Superior temporal gyrus (tissue), 1 donor: ENCODE measurements around the gene CCDC187.

Experiments
- DNase-seq: peaks from one replicate; pipeline ENCODE4 v3.0.0-alpha.2; 2016; ENCODE audit errors: extremely low spot score

Gene CCDC187

GRCh38 chr9:136283291-136284235 lies 20.3 kb downstream of the CCDC187 start:
- DNase-seq: peak; percentile 81

GRCh38 chr9:136282272-136282861 lies 21.5 kb downstream of the CCDC187 start:
- no peak for DNase-seq

DNA sequence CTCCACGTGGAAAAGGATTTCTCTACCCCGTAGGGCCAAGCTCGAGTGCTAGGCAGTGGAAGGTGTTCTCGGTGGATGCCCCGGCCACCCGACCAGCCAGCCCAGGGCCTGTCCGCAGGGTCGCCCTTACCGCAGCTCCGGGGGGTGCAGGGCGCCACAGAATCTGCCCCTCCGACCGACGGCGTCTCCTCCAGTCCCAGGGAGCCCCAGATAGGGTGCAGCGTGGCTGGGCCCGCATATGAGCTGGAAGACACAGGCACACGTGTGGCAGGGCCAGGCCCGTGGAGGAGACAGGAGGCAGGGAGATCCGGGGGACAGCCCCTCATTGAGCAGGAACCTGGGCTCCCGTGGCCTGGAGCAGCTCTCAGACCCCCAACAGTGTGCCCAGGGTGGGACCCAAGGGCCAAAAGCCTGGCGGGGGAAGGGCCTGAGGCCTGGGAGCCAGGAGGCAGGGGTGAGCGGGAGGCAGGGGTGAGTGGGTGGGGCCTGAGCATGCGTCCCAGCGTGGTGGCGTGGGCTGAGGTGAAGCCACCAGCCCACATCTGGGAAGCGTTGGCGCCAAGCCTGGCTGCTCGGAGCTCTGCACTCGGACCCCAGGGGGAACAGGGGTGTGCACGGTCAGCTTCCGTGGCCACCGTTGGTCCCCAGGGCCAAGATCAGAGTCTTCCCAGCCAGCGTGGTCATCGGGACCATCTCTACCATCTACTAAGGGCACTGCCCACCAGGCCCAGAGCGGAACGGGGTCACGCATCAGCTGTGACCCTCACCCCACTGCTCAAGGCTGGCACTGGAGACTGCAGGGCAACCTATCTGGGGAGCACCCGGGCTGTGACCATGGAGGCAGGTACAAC lies 22.2 kb downstream of the CCDC187 start:
- no peak for DNase-seq

DNA sequence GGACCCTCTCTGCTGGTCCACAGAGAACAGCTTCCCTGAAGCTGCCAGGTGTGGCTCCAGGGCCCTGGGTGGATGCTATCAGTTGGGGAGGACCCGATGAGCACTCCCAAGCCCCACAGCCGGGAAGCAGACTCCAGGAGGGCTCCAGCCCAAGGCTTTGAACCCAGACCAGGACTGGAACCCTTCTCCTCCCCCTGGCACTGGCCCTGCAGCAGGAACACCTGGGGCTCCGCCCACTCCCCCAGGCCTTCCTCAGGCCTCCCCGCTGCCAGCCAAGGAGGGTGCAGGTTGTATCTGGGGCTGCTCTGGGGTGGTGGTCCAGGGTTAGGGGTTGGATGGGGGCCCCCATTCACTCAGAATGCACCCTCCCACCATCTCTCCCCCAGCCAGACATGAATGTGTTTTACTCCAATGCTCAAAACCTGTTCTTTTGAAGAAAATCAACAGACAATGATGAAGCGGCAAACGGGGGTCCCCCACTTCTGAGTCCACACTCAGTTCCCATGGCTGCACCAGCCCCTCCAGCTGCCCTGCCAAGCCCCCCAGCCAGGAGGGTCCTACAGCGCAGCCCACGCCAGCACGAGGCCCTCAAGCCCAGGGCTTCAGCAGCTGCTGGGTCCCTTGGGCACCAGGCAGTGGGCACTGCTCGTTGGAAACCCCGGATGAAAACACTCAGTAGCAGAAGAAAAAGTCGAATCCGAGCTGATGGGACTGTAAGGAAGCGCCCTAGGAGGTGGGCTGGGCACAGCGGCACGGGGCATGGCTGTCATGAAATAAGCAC lies 23.2 kb downstream of the CCDC187 start:
- no peak for DNase-seq

DNA sequence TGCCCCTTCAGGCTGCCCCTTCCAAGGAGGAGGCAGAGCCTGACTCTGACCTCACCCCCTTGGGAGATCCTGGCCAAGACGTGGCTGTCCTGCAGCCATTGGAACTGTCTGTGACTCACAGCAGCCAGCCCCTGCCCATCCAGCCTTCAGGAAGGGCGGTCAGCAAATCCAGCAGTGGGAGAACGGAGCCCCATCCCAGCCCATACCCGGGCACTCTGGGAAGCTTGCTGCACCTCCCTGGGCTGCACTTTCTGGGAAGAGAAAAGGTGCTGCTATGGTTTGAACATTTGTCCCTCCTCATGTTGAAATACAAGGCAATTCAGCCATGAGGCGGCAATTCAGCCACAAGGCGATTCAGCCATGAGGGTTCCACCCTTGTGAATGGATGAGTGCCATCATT lies 24.4 kb downstream of the CCDC187 start:
- no peak for DNase-seq

DNA sequence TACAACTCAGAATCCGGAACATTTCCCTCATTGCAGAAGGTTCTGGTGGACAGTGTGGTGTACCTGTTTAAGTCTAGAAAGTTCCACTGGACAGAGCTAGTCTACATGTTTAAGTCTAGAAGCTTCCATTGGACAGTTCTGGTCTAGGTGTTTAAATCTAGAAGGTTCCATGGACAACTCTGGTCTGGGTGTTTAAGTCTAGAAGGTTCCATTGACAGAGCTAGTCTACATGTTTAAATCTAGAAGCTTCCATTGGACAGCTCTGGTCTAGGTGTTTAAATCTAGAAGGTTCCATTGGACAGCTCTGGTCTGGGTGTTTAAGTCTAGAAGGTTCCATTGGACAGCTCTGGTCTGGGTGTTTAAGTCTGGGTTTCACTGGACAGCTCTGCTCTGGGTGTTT lies 25.0 kb downstream of the CCDC187 start:
- no peak for DNase-seq

DNA sequence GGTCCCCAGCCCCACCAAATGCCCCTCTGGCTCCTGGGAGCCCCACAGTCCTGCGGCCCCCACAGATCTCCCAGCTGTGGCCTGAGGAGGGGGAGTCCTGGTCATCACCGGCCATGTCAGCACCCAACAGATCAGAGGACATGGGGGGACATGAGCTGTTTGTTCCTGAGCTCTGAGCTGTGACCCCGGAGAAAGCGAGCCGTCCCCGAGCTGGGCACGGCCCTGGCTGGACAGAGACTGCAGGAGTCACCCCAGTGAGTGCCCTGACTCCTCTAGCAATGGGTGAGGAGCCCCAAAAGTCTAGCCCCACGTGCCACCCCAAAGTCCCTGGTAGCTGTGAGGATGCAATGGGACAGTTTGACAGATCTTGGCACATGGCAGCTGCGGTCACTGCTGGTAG lies 25.7 kb downstream of the CCDC187 start:
- DNase-seq: no peak

DNA sequence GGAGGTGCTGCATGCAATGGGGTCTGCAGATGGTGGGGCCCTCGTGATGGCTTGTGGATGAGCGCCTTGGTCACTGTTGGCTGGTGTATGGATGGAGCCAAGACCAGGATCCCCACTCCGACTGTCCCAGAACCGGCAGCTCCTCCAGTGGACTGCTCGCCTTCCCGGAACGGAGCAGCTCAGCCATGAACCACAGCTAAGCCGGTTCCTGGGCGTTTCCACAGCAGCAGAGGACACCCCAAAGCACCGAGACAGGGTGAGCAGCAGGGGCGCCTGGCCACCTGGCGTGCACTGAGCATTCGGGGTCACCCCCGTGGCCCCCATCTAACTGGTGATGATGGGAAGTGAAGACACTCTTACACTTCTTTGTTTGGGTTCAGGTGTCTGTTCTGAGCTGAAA lies 26.1 kb downstream of the CCDC187 start:
- DNase-seq: no peak

DNA sequence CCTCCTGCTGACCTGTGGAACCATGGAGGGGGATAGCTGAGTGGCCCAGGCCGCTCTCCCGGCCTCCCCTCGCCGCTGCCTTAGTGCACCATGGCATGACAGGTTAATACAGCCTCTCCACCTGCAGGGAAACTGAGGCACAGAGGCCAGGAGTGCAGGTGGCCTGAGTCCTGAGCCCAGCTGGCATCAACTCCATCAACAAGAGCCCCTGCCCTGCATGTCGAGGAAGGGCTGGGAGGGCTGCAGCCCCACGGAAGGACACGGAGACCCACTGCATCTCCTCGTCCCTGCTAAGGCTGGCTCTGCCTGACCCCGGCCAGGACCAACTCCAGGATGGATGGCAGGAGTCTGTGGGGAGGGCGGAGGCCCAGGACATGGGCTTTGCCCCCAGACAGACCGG lies 27.2 kb downstream of the CCDC187 start:
- DNase-seq: no peak

GRCh38 chr9:136275655-136276429 lies 28.1 kb downstream of the CCDC187 start:
- no peak for DNase-seq

- DNase-seq: no peak
Observed at GRCh38 chr9:136274786-136275654, 28.9 kb downstream of the CCDC187 start.

GRCh38 chr9:136273921-136274785 lies 29.7 kb downstream of the CCDC187 start:
- no peak for DNase-seq

DNA sequence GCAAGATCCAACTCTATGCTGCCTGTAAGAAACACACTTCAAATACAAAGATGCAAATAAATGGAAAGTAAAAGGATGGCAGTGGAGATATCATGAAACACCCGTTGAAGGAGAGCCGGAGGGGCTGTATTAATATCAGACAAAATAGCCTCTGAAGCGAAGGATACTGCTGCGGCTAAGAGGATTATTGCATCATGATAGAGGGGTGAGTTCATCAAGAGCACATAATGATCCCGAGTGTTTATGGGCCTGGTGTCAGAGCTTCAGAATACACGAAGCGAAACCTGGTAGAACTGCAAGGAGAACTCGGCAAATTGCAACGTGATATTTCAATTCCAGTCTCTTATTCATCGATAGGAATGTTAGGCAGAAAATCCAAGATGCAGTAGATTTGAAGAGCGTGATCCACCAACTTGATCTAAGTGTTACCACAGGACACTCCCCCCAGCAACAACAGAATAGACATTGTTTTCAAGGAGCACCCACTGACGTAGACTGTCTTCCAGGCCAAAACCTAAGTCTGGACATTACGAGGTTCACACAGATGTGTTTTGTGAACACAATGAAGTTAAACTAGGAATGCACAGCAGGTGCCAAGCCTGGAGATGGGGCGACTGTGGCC lies 30.5 kb downstream of the CCDC187 start:
- no peak for DNase-seq

DNA sequence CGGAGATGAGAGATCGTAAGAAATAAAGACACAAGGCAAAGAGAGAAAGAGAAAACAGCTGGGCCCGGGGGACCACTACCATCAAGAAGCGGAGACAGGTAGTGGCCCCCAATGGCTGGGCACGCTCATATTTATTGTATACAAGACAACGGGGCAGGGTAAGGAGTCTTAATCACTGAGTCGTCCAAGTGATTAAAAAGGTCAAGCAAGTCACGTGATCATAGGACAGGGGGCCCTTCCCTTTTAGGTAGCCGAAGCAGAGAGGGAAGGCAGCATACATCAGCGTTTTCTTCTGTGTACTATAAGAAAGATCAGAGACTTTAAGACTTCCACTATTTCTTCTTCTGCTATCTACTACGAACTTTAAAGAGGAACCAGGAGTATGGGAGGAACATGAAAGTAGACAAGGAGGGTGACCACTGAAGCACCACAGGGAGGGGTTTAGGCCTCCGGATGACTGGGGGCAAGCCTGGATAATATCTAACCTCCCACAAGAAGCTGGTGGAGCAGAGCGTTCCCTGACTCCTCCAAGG lies 33.7 kb downstream of the CCDC187 start:
- DNase-seq: no peak

DNA sequence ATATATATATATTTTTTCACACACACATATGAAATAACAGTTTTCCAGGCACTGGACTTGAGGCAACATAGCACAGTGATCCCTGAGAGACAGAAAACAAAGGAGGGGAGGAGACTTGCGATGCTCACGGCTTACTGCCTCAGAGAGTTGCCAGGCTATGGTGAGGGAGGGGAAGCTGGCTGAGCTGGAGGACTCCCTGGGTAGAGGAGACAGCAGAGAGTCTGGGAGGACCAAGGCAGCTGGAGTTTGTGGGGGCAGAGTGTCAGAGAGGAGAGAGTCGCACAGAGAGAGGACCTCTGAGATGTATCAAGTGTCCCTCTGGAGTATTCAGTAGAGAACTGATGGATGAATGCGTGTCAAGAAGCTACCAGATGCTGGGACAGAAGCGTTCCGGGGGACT lies 35.2 kb downstream of the CCDC187 start:
- DNase-seq: no peak

- DNase-seq: no peak
Observed at GRCh38 chr9:136268318-136268717, 35.6 kb downstream of the CCDC187 start.

GRCh38 chr9:136267261-136268111 lies 36.4 kb downstream of the CCDC187 start:
- peak; percentile 73 for DNase-seq
